ENCODE data around the gene CFAP74. TPM values are rescaled to one million over a fixed set of nuclear protein-coding genes. Genes with fewer than 3 reads are reported as not detected.
A peak's percentile ranks its signal among the peaks of the same experiment; 100 is the strongest.

Gene CFAP74
- total RNA-seq, 6 experiments from 2014 or later, result 0.16 to 3.5 (median 0.32) TPM; not detected in 1

DNA sequence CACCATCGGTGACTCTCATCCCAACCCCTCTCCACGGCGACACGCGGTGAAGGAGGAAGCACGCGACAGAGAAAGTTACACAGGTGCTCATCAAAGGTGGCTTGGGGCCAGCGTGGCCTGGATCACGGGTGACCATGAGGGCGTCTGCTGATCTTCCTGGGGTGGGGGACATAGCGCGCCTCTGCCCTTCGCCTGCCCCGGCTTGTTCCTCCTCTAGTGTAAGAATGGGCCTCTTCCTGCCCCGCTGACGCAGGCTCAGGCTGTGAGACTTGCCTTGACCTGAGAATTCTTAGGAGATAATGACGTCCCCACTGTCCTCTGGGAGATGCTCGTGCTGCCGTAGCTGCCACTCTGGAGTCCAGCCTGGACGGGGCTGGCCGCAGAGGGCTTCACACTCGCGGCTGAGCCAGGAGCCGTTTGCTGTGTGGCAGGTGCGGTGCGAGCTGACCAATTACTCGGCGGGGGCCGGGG lies 45.5 kb downstream of the CFAP74 start:
- no peak for TF ChIP-seq POLR2A (IDR thresholded peaks at IDR 0.05)
- TF ChIP-seq, protein P1, sequence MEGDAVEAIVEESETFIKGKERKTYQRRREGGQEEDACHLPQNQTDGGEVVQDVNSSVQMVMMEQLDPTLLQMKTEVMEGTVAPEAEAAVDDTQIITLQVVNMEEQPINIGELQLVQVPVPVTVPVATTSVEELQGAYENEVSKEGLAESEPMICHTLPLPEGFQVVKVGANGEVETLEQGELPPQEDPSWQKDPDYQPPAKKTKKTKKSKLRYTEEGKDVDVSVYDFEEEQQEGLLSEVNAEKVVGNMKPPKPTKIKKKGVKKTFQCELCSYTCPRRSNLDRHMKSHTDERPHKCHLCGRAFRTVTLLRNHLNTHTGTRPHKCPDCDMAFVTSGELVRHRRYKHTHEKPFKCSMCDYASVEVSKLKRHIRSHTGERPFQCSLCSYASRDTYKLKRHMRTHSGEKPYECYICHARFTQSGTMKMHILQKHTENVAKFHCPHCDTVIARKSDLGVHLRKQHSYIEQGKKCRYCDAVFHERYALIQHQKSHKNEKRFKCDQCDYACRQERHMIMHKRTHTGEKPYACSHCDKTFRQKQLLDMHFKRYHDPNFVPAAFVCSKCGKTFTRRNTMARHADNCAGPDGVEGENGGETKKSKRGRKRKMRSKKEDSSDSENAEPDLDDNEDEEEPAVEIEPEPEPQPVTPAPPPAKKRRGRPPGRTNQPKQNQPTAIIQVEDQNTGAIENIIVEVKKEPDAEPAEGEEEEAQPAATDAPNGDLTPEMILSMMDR (IDR thresholded peaks at IDR 0.05), result no peak
- Histone ChIP-seq H3K4me3 (no peak overlapping the region), H3K36me3 (no peaks in the 10 kb centered on the region), H3K9me3 (no peaks in the 10 kb centered on the region), H3K4me1 (no peaks in the 10 kb centered on the region), H3K27ac (no peak overlapping the region), H3K27me3 (no peaks in the 10 kb centered on the region)
- DNase-seq (no peak), ATAC-seq (peak; percentile 11 to 29 (median 18))
- 78% methylated on average over 14 of the region's 29 CpGs for WGBS (ENCODE audit: insufficient coverage, low coverage, low lambda C conversion rate, missing lambda C conversion rate)
- intact Hi-C loops (cut with DNase I), result loop anchor here in 1 of 2 donors (5.0 kb wide), 1 partner anchor 84 kb away; no protein-coding TSS in a partner anchor

DNA sequence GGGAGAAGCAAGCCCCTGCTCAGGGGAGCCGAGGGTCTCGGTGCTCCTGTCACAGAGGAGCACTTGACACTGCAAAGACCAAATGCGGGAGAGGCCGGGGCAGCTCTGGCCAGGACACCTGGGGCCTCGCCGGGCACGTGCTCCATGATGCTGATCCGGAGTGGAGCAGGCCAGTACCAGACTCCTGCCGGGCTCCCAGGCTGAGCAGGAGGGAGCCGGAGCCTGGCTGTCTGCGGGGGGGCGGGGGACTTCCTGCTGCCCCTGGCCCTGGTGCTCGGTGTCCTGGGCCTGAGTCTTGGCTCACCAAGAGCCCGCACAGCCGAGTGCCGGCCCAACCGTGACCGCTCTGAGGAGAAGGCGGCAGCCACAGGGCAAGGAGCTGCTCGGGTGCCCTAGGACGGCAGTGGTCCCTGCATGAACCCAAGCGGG lies 46.0 kb downstream of the CFAP74 start:
- H3K4me3 ChIP-seq, result no peak overlapping the region
- no peaks in the 10 kb centered on the region for H3K36me3 ChIP-seq
- WGBS (ENCODE audit: insufficient coverage, low coverage, low lambda C conversion rate, missing lambda C conversion rate), result 67% methylated on average over 3 of the region's 22 CpGs
- TF ChIP-seq, protein P1 (IDR thresholded peaks at IDR 0.05), result no peak
- TF ChIP-seq POLR2A (IDR thresholded peaks at IDR 0.05), result no peak
- H3K4me1 ChIP-seq, result no peaks in the 10 kb centered on the region
- H3K27ac ChIP-seq, result no peak overlapping the region
- DNase-seq (no peak), ATAC-seq (peak in 2 of 4 donors; percentile 7 to 18)
- H3K9me3 ChIP-seq, result no peaks in the 10 kb centered on the region
- H3K27me3 ChIP-seq, result no peaks in the 10 kb centered on the region
- intact Hi-C loops (cut with DNase I), result loop anchor here in 1 of 2 donors (5.0 kb wide), 1 partner anchor 85 kb away; no protein-coding TSS in a partner anchor

GRCh38 chr1:1956586-1957532 lies 46.7 kb downstream of the CFAP74 start:
- ATAC-seq (no peak), DNase-seq (no peak)
- 100% methylated on average over 2 of the region's 38 CpGs for WGBS (ENCODE audit: insufficient coverage, low coverage, low lambda C conversion rate, missing lambda C conversion rate)
- no peak overlapping the region for H3K27ac ChIP-seq
- TF ChIP-seq, protein P1 (IDR thresholded peaks at IDR 0.05), result no peak
- no peak for TF ChIP-seq POLR2A (IDR thresholded peaks at IDR 0.05)
- no peak overlapping the region for H3K4me3 ChIP-seq
- no peaks in the 10 kb centered on the region for H3K4me1 ChIP-seq
- no peaks in the 10 kb centered on the region for H3K9me3 ChIP-seq
- H3K27me3 ChIP-seq, result no peaks in the 10 kb centered on the region
- intact Hi-C loops (cut with DNase I), result loop anchor here in 1 of 2 donors (5.0 kb wide), 1 partner anchor 85 kb away; no protein-coding TSS in a partner anchor
- no peaks in the 10 kb centered on the region for H3K36me3 ChIP-seq

DNA sequence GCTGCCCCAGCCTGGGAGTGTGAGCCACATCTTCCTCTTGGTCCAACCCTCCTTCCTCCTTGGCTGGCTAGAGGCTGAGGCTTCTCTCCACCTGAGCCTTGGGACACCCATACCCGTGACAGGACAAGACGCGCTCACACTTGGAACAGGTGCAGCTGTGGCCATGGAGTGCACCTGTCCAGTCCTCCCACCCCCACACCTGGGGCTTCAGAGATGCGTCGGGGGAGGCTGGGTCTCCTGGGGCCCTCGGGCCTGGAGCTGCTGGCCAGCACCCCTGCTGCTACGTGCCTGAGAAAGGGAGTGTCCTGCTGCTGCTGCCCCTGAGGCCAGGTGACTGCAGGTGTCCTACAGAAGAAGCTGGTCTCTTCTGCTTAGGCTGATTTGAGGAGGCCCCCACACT lies 47.5 kb downstream of the CFAP74 start:
- Histone ChIP-seq H3K4me1 (no peaks in the 10 kb centered on the region), H3K36me3 (no peaks in the 10 kb centered on the region), H3K4me3 (no peak overlapping the region), H3K27me3 (no peaks in the 10 kb centered on the region), H3K9me3 (no peaks in the 10 kb centered on the region), H3K27ac (no peak overlapping the region)
- DNase-seq (no peak), ATAC-seq (no peak)
- intact Hi-C loops (cut with DNase I), result loop anchor here in 1 of 2 donors (5.0 kb wide), 1 partner anchor 86 kb away; no protein-coding TSS in a partner anchor
- WGBS (ENCODE audit: insufficient coverage, low coverage, low lambda C conversion rate, missing lambda C conversion rate), result no CpG with 5 or more reads among the region's 7 CpGs
- no peak for TF ChIP-seq POLR2A (IDR thresholded peaks at IDR 0.05)
- TF ChIP-seq, protein P1 (IDR thresholded peaks at IDR 0.05), result no peak
